GM21528 (cell line): ENCODE measurements around the gene KCNJ10.

Experiments
- ATAC-seq: cut with Tn5 transposase; IDR thresholded peaks from one replicate; pipeline ENCODE4 v1.9.1; 2021; ENCODE audit warnings: mild to moderate bottlenecking, moderate library complexity; ENCODE audit not compliant: unreplicated experiment, low FRiP score

Gene KCNJ10

GRCh38 chr1:160099716-160100375 is 29.9 kb upstream of the KCNJ10 start:
- ATAC-seq, result no peak

GRCh38 chr1:160098852-160099561 is 29.0 kb upstream of the KCNJ10 start:
- ATAC-seq, result peak; percentile 76

GRCh38 chr1:160097911-160098851 is 28.2 kb upstream of the KCNJ10 start, which contains the start of gene IGSF8:
Gene IGSF8 (minus strand): TSS chr1:160098619. CDS start chr1:160098472, 147 bp downstream.
- ATAC-seq, result peak; percentile 43

- no peak for ATAC-seq
These were observed 27.4 kb upstream of the KCNJ10 start for GRCh38 chr1:160097151-160097910.

GRCh38 chr1:160096274-160097116 is 26.5 kb upstream of the KCNJ10 start:
- no peak for ATAC-seq

- no peak for ATAC-seq
These were observed 25.6 kb upstream of the KCNJ10 start for GRCh38 chr1:160095382-160096105.

- no peak for ATAC-seq
These were observed 24.8 kb upstream of the KCNJ10 start for GRCh38 chr1:160094806-160095205.

GRCh38 chr1:160094291-160094625 is 24.3 kb upstream of the KCNJ10 start:
- ATAC-seq, result no peak

GRCh38 chr1:160093624-160094290 is 23.8 kb upstream of the KCNJ10 start:
- ATAC-seq, result no peak

- ATAC-seq, result no peak
These were observed 23.1 kb upstream of the KCNJ10 start for GRCh38 chr1:160093069-160093395.

GRCh38 chr1:160092366-160093068 is 22.6 kb upstream of the KCNJ10 start:
- no peak for ATAC-seq

- no peak for ATAC-seq
These were observed 21.8 kb upstream of the KCNJ10 start for GRCh38 chr1:160091666-160092223.

- ATAC-seq, result no peak
These were observed 20.8 kb upstream of the KCNJ10 start for GRCh38 chr1:160090760-160091159.

GRCh38 chr1:160089883-160090282 is 19.9 kb upstream of the KCNJ10 start:
- ATAC-seq, result no peak

GRCh38 chr1:160087118-160087662 is 17.2 kb upstream of the KCNJ10 start:
- ATAC-seq, result no peak

- no peak for ATAC-seq
These were observed 16.5 kb upstream of the KCNJ10 start for GRCh38 chr1:160086456-160086892.
